H1 (cell line): ENCODE data around the gene PSORS1C1.

Source experiments
- CREB1 ChIP-seq: IDR thresholded peaks from 2 replicates; pipeline ENCODE4 v1.6.1; 2012; ENCODE audit warnings: inconsistent platforms
- CTCF ChIP-seq, 3 experiments: IDR thresholded peaks; 1 replicate in 2 of 3; 2 replicates in 1 of 3; pipeline versions ENCODE4 v1.5.1 to v1.6.1; 2011; ENCODE audit warnings: low read length in 3 of 3, mild to moderate bottlenecking in 3 of 3, inconsistent platforms in 2 of 3, low read depth in 1 of 3, moderate library complexity in 1 of 3; ENCODE audit not compliant: insufficient read depth in 1 of 3; ENCODE audit errors: control extremely low read depth in 1 of 3
- EP300 ChIP-seq, 2 experiments: IDR thresholded peaks; 1 replicate in 1 of 2; 2 replicates in 1 of 2; pipeline ENCODE4 v1.6.1; 2011 to 2012; ENCODE audit warnings: low read depth in 2 of 2, low read length in 2 of 2, mild to moderate bottlenecking in 2 of 2, borderline replicate concordance in 1 of 2, inconsistent platforms in 1 of 2, moderate library complexity in 1 of 2
- GABPA ChIP-seq: IDR thresholded peaks from 2 replicates; pipeline ENCODE4 v1.6.1; 2011; ENCODE audit warnings: mild to moderate bottlenecking, low read length, moderate library complexity, borderline replicate concordance; ENCODE audit not compliant: insufficient read depth
- MAFK ChIP-seq: IDR thresholded peaks from 2 replicates; pipeline ENCODE4 v1.6.1; 2012; ENCODE audit warnings: low read depth, mild to moderate bottlenecking, improper control_type of control experiment, low read length
- PHF8 ChIP-seq: fragments of 200-600 bp; sonication (generic); conservative IDR thresholded peaks from 2 replicates; pipeline ENCODE4 v1.7.1; 2012; ENCODE audit warnings: low read depth, mild to moderate bottlenecking, inconsistent platforms, low read length, moderate library complexity
- POLR2A ChIP-seq, 2 experiments: IDR thresholded peaks; 1 replicate in 1 of 2; 2 replicates in 1 of 2; pipeline ENCODE4 v1.6.1; 2011; ENCODE audit warnings: low read depth in 2 of 2, low read length in 2 of 2, mild to moderate bottlenecking in 2 of 2; ENCODE audit errors: control extremely low read depth in 1 of 2
- POLR2AphosphoS5 ChIP-seq: IDR thresholded peaks from 2 replicates; pipeline ENCODE4 v1.6.1; 2011; ENCODE audit warnings: low read depth, low read length
- SP2 ChIP-seq: IDR thresholded peaks from 2 replicates; pipeline ENCODE4 v1.6.1; 2012; ENCODE audit warnings: mild to moderate bottlenecking, low read length, inconsistent platforms
- TF ChIP-seq, protein P1 (sequence below): IDR thresholded peaks from 2 replicates; pipeline ENCODE4 v1.6.1; 2012; ENCODE audit warnings: inconsistent platforms

GRCh38 chr6:31079656-31080261 is 34.8 kb upstream of the PSORS1C1 start:
- TF ChIP-seq PHF8 = no peak
- no peak for TF ChIP-seq GABPA
- TF ChIP-seq CTCF (IDR thresholded peaks at IDR 0.05; ENCODE audit: control extremely low read depth in 1 of 3, insufficient read depth in 1 of 3, low read depth in 1 of 3, low read length in 3 of 3) = peak; percentile 27 to 83 (median 76)
- TF ChIP-seq, protein P1, sequence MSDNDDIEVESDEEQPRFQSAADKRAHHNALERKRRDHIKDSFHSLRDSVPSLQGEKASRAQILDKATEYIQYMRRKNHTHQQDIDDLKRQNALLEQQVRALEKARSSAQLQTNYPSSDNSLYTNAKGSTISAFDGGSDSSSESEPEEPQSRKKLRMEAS = peak; percentile 68
- TF ChIP-seq SP2 = no peak
- no peak for TF ChIP-seq CREB1
- TF ChIP-seq POLR2AphosphoS5 = no peak
- TF ChIP-seq MAFK = no peak
- TF ChIP-seq EP300 (IDR thresholded peaks at IDR 0.05; ENCODE audit: borderline replicate concordance in 1 of 2, low read depth in 2 of 2, low read length in 2 of 2) = peak in 1 of 2 experiments; percentile 28; a peak in 1 of 3 replicates
- no peak for TF ChIP-seq POLR2A (IDR thresholded peaks at IDR 0.05; ENCODE audit: control extremely low read depth in 1 of 2, low read depth in 2 of 2, low read length in 2 of 2)
